Measurements from ENCODE around the gene KCNQ1OT1. TPM values are rescaled to one million over a fixed set of nuclear protein-coding genes. Genes with fewer than 3 reads are reported as not detected.

KCNQ1OT1 gene
- total and polyA plus RNA-seq, 9 donors = 0.43 to 11.5 (median 5.2) TPM

- H3K9me3 ChIP-seq = peaks cover 0 to 3% of the 10 kb centered on the region in 2 donors
- H3K27ac ChIP-seq = no peak overlapping the region
- H3K27me3 ChIP-seq = no peaks in the 10 kb centered on the region
- TF ChIP-seq, protein P1, sequence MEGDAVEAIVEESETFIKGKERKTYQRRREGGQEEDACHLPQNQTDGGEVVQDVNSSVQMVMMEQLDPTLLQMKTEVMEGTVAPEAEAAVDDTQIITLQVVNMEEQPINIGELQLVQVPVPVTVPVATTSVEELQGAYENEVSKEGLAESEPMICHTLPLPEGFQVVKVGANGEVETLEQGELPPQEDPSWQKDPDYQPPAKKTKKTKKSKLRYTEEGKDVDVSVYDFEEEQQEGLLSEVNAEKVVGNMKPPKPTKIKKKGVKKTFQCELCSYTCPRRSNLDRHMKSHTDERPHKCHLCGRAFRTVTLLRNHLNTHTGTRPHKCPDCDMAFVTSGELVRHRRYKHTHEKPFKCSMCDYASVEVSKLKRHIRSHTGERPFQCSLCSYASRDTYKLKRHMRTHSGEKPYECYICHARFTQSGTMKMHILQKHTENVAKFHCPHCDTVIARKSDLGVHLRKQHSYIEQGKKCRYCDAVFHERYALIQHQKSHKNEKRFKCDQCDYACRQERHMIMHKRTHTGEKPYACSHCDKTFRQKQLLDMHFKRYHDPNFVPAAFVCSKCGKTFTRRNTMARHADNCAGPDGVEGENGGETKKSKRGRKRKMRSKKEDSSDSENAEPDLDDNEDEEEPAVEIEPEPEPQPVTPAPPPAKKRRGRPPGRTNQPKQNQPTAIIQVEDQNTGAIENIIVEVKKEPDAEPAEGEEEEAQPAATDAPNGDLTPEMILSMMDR (IDR thresholded peaks at IDR 0.05) = no peak
- TF ChIP-seq POLR2A (IDR thresholded peaks at IDR 0.05) = no peak
- no peak for TF ChIP-seq EP300 (IDR thresholded peaks at IDR 0.05)
- H3K4me1 ChIP-seq (ENCODE audit: insufficient read depth) = no peaks in the 10 kb centered on the region
- DNase-seq = no peak
- intact Hi-C loops (cut with DNase I) = no loop called here
- no peaks in the 10 kb centered on the region for H3K36me3 ChIP-seq
- H3K4me3 ChIP-seq = no peak overlapping the region
- WGBS, 3 donors = 80 to 84% (median 82%) methylated on average over 11 of the region's 11 CpGs
Observed at GRCh38 chr11:2652333-2653197, 47.2 kb downstream of the KCNQ1OT1 start.

DNA sequence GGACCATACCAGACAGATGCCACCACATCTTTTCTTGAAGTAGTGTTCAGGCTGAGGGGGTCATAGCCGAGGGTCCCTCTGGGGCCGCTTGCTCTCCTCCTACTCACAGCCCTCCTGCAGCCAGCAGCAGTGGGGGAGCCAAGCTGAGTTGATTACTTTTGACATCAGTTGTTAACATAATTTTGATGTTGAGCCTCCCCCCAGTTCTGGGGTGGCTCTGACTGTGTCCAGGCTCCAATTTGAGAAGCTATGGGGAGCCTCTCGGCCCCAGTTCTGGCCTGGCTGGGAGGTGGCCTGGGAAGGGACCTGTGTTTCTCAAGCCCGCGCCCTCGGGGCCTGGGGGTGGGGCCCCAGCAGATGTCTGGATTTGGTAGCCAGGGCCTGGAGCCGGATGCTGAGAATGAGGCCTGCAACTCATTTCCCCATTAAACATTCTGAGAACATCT, 47.9 kb downstream of the KCNQ1OT1 start:
- Histone ChIP-seq H3K27ac (no peak overlapping the region), H3K27me3 (no peaks in the 10 kb centered on the region), H3K4me3 (no peak overlapping the region), H3K9me3 (peaks cover 0 to 3% of the 10 kb centered on the region in 2 donors), H3K4me1 (ENCODE audit: insufficient read depth) (no peaks in the 10 kb centered on the region), H3K36me3 (no peaks in the 10 kb centered on the region)
- TF ChIP-seq, protein P1 (IDR thresholded peaks at IDR 0.05) = no peak
- no peak for TF ChIP-seq EP300 (IDR thresholded peaks at IDR 0.05)
- TF ChIP-seq POLR2A (IDR thresholded peaks at IDR 0.05) = no peak
- intact Hi-C loops (cut with DNase I) = no loop called here
- 69 to 87% (median 86%) methylated on average over 7 of the region's 7 CpGs for WGBS, 3 donors
- DNase-seq = peak in 1 of 5 donors; percentile 19

DNA sequence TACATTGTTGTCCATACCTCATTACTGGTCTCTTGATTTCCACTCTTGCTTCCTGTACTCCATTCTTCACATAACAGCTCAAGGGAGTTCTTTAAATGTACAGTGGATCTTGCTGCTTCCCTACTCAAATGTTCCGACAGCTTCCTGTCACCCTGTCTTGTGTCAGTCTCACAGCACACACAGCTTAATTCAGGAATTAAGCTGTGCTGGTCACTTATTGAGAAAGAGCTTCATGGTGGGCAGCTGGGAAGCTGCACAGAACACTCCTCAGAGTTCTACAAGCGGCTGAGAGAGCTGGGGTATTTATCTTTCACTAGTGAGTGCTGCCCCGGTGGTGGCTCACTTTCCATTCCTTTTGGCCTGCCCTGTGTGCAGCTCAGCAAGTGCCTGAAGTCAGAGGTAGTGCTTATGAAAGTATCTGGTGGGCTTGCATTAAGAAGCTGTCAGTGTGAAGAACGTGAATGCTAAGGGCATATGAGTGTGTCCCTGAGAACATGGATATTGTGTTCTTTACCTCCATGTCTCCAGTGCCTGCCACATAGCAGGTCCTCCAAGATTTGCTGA, 48.7 kb downstream of the KCNQ1OT1 start:
- intact Hi-C loops (cut with DNase I) = no loop called here
- 90 to 94% (median 93%) methylated on average over 4 of the region's 4 CpGs for WGBS, 3 donors
- H3K9me3 ChIP-seq = peaks cover 0 to 6% of the 10 kb centered on the region in 2 donors
- H3K4me1 ChIP-seq (ENCODE audit: insufficient read depth) = no peaks in the 10 kb centered on the region
- H3K27me3 ChIP-seq = no peaks in the 10 kb centered on the region
- no peak overlapping the region for H3K4me3 ChIP-seq
- H3K27ac ChIP-seq = no peak overlapping the region
- DNase-seq = no peak
- TF ChIP-seq, protein P1 (IDR thresholded peaks at IDR 0.05) = no peak
- no peak for TF ChIP-seq EP300 (IDR thresholded peaks at IDR 0.05)
- TF ChIP-seq POLR2A (IDR thresholded peaks at IDR 0.05) = no peak
- H3K36me3 ChIP-seq = no peaks in the 10 kb centered on the region

- no peak overlapping the region for H3K4me3 ChIP-seq
- H3K27ac ChIP-seq = no peak overlapping the region
- intact Hi-C loops (cut with DNase I) = no loop called here
- no peaks in the 10 kb centered on the region for H3K36me3 ChIP-seq
- no peaks in the 10 kb centered on the region for H3K27me3 ChIP-seq
- H3K9me3 ChIP-seq = peaks cover 0 to 6% of the 10 kb centered on the region in 2 donors
- 95 to 99% (median 95%) methylated on average over 2 of the region's 2 CpGs for WGBS, 3 donors
- TF ChIP-seq, protein P1 (IDR thresholded peaks at IDR 0.05) = no peak
- TF ChIP-seq POLR2A (IDR thresholded peaks at IDR 0.05) = no peak
- no peak for TF ChIP-seq EP300 (IDR thresholded peaks at IDR 0.05)
- no peak for DNase-seq
- no peaks in the 10 kb centered on the region for H3K4me1 ChIP-seq (ENCODE audit: insufficient read depth)
Observed at GRCh38 chr11:2650343-2650867, 49.4 kb downstream of the KCNQ1OT1 start.
